CD1c-positive myeloid dendritic cell (primary cell): ENCODE measurements around the gene EEF1AKMT4.

ENCODE experiments used
- DNase-seq: peaks from one replicate; pipeline ENCODE4 v3.0.0-alpha.2; 2016; ENCODE audit errors: extremely low spot score

Gene EEF1AKMT4

DNA sequence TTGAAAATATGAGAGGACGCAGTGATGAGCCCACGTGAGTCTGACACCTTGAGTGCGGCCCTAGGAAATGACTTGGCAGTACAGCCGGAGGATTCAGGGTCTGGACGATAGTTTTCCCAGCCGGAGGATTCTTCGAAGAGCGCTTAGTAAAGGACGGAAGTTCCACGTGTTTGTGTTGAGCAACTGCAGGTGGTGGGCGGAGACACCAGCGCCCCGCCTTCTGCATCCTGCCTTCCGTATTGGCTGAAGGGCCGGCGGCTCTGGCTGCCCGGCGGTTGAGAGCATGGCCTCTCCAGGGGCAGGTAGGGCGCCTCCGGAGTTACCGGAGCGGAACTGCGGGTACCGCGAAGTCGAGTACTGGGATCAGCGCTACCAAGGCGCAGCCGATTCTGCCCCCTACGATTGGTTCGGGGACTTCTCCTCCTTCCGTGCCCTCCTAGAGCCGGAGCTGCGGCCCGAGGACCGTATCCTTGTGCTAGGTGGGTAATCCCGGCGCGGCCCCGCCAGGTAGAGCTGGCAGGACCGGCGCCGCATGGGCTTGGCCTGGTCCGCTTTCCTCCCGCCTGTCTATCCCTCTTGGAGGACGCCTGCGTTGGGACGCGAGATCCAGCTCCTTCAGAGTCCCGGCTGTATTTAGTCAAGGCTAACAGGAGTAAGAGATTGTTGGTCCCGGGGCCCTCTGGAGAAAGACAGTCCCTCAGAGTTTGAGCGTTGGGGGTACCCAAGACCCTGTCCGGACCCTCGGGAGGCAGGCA is at the start of gene EEF1AKMT4:
Gene EEF1AKMT4, plus strand, starts transcription at position 261 of the 755 bp plus-strand sequence. Its CDS starts 23 bp downstream, at position 284.
- DNase-seq, result peak; percentile 98

DNA sequence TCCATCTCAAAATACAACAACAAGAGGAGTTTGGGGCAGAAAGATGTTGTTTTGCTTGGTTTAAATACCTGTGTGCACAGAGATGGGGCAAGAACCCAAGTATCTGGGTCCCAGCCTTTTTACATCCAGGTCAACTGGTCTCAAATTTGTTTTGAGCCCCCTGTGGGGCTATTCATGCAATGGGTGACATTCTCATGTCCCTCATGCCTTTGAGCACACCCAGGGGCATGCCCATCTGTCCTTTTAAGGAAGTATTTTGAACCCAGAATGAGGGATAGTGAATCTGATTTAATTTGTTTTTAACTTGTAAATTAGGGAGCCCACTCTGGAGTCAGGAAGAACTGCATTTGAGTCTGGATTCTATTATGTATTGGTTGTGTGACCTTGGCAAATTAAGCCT is 48.6 kb upstream of the EEF1AKMT4 start:
- no peak for DNase-seq

DNA sequence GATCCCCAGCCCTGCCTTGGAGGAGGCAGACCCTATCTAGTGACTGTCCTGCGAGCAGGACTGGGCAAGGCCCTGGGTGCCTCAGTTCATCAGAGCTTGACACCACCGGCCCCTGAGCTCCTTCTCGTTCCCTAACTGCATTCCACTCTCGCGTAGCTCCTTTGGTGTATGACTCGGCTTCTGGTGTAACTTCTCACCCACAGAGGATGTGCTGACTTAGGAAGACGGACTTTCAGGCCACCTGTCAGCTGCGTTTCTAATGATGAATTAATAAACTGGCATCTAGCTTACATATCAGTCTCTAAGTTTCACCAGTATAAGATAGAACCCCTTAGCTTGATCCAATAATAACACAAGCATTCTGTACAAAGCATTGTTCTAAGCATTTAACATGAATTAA is 45.9 kb upstream of the EEF1AKMT4 start:
- DNase-seq, result no peak

DNA sequence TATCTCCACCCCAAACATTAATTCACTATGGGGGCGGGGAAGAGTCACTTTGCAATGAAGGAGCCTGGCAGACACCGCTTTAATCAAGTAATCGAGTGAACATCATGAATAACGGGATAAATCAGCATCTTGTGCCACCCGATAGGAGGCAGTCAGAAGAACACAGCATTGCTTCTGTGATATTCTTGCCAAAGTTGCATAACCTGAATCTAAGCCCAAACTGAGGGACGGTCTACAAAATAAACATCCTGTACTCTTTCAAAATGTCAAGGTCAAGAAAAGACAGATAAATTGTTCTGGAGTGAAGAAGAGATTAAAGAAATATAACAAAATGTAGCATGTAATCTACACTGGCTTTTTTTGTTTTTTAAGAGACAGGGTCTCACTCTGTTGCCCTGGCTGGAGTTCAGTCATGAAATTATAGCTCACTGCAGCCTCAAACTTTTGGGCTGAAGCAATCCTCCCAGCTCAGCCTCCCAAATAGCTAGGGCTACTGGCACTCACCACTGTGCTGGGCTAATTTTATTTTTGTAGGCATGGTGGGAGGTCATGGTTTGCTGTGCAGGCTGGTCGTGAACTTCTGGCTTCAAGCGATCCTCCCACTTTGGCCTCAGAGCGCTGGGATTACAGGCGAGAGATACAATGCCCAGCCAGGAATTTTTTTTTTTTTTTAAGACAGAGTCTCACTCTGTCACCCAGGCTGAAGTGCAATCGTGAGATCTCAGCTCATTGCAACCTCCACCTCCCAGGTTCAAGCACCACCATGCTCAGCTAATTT is 40.1 kb upstream of the EEF1AKMT4 start:
- no peak for DNase-seq

DNA sequence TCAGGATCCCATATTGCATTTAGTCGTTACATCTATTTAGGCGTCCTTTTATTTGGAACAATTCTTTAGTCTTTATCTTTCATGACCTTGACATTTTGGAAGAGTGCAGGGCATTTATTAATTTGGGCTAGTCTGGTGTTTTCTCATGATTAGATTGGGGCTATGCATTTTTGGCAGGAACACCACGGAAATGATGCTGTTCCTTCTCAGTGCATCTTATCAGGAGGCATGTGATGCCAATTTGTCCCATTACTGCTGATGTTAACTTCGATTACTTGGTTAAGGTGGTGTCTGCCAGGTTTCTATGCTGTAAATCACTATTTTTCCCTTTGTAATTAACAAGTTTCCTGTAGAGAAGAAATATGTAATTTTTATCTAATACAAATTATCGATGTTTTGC is 38.2 kb upstream of the EEF1AKMT4 start:
- DNase-seq, result no peak

DNA sequence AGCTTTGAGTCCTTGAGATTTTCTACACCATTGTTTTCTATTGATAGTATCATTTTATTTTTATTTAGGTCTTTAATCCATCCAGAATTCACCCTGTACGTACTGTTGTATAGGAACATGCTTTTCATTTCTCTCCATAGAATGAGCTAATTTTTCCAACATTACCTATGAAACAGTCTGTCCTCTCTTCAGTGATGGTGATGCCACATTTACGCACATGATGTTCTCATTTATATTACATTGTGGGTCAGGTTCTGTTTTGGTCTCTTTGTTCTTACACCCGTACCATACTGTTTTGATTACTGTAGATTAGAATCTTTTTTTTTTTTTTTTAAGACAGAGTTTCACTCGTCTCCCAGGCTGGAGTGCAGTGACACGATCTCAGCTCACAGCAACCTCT is 37.8 kb upstream of the EEF1AKMT4 start:
- DNase-seq, result no peak

DNA sequence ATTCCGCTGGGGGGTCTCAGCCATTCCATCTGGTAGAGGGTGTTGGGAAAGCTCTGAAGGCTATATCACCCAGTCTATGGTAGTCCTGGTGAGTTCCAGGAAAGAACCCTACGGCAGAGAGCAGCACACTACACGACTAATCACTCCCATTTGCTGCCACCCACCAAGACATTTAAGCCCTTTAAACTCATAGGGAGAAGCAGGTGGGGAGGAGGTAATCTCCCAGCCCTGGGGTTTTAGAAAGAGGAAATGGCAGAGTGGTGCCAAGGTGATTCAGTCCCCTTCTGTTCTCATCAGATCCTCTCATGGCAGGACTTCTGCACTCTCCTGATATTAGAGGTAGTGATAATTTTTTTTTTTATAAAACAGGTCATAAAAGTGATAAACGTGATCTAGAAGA is 30.7 kb upstream of the EEF1AKMT4 start:
- DNase-seq, result no peak

DNA sequence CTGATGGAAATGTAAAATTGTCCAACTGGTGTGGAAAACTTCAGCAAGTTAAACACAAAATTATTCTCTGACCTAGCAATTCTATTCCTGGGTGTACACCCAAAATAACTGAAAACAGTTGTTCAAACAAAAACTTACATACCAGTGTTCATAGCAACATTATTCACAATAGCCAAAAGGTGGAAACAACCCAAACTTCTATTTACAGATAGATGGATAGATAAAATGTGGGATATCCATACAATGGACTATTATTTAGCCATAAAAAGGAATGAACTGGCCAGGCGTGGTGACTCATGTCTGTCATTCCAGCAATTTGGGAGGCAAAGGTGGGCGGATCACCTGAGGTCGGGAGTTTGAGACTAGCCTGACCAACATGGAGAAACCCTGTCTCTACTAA is 27.0 kb upstream of the EEF1AKMT4 start:
- DNase-seq, result no peak

DNA sequence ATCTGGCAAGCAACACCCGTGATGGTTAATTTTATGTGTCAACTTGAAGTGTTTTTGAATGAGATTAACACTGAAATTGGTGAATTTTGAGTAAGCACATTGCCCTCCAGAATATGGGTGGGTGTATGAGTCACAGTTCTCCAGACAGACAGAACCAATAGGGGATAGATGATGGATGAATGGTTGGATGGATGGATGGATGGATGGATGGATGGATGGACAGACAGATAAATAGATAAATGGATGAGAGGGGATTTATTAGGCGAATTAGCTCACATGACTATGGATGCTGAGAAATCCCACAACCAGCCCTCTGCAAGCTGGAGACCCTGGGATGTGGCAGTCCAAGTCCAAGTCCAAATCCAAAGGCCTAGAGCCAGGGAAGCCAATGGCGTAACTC is 25.5 kb upstream of the EEF1AKMT4 start:
- DNase-seq, result no peak

DNA sequence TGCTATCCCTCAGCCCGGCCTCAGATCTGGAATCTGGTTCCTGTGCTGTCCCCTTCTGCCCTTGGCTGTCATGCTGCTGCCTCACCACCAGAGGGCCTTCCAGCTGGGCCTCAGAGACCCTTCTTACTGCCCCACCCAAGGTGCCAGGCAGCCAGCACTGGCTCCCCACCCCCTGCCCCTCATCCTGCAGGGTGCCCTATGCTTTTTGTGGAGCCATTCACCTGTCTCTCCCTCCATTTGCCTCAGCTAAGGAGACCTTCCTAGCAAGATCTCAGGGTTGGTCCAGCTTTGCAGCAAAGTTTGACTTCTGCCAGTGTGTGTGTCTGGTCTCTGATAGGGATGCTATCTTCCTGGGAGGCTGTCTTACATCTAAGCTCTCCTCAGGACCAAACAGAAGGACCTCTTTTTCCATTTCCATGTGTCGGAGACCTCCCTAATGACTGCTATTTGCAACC is 22.0 kb upstream of the EEF1AKMT4 start:
- peak; percentile 51 for DNase-seq

DNA sequence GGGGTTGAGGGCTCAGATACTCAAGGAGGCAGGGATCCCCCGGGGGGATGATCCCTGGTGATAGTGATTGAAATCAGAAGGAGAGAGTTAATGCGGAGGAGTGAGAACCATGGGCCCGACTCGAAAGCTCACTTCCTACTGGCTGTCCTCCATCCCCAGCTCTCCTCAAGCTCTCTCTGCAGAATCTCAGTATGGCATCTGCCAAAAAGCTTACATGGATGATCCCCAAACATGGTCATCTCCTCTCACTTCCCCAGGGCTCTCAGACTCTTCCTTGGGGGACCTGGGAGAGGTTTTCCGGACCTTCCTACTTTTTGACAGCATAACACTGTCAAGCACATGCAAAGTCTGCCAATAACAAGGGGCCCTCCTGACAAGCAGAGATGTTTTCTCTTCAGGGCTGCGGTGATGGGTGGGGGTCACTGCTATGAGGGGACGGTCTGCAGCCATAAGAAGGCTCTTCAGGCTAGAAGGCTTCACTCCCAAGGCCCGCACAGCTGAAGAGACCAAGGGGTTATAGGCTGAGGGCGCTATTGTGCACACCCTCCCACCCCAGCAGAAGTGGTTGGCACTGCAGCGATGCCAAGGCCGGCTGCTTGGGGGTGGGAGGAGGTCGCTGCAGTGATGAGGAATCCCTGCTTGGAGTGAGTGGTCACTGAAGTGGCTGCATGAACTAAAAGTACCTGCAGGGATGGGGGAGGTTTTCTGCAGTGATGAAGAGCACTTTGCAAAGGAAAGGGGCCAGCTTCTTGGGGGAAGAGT is 20.9 kb upstream of the EEF1AKMT4 start:
- DNase-seq, result no peak

DNA sequence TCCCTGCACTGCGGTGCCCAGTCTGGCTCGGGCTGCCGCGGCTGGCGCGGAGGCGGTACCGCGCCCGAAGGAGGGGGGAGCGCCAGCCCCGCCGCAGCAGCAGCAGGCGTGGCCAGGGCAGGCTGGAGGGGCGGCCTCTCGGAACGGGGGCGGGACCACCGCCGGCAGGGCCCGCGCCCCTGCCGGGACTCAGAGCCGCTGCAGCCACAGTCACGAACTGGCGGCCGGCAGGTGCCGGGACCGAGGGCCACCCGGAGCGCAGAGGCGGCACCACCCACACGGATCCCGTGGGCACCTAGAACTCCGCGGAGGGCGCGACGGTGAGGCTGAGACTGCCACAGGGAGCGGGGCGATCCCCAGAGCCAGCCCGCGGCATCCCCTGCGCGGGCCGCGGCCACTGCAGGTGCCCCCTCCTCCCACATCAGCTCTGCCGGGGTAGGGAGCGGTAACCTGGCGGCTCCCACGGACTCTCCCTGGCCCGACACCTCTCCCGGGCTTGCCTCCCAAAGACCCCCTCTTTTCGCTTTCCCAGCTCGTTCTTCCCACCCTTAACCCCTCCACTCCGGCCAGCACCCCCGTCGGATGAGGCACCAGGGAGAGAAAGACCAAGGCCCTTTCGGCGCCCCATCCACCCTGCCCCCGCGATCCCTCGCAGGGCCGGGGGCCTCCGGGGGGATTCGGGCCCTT is 19.9 kb upstream of the EEF1AKMT4 start, which contains the start of gene VWA5B2:
Gene VWA5B2, plus strand, starts transcription at position 192 of the 687 bp plus-strand sequence. CDS start 944 bp downstream, outside the sequence.
- DNase-seq, result peak; percentile 71

DNA sequence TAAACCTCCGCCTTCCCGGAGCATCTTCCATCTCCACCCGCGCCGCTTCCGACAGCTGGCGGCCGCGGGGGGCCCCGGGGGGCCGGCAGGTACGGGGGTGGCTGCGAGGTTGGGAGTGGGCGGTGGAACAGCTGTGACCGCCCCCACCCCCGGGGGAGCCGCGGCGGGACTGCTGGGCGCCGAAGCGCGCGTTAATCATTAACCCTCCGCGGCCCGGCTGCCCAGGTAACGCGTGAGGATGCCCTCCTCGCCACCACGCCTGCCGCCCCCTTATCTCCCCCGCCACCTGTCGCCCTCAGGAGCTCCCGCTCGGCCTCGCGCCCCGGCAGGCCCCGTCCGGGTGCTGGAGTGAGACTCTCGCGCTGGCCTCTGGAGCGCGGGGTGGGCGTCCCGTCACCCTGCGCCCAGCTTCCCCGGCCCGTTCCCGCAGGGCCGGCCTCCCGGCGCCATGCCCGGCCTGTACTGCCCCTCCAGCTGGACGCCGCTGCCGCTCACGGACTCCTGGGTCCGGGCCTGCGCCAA is 19.3 kb upstream of the EEF1AKMT4 start:
- no peak for DNase-seq

DNA sequence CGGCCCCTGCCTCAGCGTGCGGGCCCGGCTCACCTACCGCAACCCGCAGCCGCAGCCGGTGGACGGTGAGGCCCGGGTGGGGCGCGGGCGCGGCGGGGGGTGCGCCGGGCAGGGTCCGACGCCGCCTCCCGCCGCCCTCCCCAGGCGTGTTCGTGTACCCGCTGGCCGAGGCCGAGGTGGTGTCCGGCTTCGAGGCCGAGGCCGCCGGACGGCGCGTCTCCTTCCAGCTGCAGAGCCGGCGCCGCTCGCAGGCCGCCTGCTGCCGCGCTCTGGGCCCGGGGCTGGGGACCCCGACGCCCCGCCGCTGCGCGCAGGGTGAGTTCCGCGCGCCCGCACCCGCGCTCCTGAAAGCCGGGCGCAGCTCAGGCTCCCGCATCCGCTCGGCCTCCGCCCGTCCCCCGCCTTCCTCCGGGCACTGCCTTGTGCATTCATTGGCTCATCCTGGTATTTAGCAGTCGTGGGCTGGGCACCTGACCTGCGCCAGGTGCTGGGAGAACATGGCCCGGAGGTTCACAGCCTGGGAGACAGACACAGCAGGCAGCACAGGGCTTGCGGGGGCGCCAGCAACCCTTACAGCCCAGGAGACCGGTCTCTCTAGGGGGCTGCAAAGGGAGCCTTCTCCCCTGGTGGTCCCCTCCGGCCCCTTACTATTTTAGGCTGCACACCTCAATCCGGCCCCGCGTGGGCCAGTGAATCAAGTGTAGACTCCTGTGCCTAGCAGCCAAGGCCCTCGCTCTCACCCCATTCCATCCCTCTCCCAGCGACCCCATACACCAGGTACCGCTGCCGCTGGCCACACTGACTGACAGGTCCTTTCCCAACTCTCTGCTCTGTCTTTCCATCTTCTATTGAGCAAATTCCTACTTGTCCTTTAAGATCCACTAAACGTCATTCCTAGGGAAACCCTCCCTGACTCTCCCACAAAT is 18.6 kb upstream of the EEF1AKMT4 start:
- no peak for DNase-seq

DNA sequence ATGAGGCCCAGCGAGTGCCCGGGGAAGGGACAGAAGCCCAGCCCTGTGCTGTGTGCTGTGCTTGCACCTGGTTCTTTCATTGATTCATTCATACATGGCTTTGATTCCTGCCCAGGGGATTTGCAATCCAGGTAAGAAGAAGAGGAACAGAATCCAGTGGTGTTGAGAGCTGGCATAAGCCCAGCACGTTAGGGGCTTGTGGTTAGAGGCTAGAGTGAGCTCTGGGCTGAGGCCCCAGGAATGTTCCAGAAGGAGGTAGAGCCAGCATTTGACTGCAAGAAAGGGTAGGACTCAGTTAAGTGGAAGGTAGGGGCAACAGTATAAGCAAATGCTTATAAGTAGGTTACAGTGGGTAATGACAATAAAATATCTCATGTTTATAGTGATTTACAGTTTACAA is 17.8 kb upstream of the EEF1AKMT4 start:
- DNase-seq, result no peak

DNA sequence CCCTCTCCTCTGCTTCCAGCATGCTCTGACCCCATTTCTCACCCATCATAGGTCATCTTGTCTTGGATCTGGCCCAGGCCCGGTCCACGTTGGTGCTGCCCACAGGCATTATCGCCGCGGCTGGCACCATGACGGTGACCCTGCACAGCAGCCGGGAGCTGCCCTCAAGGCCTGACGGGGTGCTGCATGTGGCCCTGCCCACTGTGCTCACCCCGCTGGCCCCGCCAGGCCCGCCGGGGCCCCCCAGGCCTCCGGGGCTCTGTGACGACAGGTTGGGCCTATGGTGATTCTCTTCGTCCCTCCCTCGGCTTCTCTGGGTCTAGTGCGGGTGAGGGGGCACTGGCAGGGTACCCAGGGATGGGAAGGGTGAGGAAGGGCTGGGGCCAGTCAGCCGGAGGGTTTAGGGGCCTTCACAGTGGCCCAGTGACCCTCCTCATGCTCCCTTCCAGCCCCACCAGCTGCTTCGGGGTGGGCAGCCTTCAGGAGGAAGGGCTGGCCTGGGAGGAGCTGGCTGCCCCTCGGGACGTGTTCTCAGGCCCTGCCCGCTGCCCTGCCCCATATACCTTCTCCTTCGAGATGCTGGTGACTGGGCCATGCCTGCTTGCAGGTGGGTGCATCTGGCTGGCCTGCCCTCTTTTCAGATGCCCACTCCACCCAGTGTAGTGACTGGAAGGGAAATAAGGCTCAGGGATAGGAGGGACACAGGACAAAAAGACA is 16.2 kb upstream of the EEF1AKMT4 start:
- DNase-seq, result no peak

DNA sequence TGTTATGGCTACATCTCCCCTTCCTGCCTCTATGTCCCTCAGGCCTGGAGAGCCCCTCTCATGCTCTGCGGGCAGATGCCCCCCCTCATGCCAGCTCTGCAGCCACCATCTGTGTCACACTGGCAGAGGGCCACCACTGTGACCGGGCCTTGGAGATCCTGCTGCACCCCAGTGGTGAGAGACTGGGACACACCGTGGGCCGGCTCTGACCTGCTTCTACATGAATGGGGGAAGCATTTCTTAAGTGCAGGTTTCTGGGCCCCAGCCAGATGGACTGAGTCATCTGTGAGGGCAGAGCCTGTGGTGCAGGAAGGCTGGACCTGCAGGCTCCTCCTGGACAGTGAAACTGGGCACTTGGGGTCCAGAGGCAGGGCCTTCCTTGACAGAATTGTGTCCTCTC is 15.2 kb upstream of the EEF1AKMT4 start:
- peak; percentile 5 for DNase-seq

DNA sequence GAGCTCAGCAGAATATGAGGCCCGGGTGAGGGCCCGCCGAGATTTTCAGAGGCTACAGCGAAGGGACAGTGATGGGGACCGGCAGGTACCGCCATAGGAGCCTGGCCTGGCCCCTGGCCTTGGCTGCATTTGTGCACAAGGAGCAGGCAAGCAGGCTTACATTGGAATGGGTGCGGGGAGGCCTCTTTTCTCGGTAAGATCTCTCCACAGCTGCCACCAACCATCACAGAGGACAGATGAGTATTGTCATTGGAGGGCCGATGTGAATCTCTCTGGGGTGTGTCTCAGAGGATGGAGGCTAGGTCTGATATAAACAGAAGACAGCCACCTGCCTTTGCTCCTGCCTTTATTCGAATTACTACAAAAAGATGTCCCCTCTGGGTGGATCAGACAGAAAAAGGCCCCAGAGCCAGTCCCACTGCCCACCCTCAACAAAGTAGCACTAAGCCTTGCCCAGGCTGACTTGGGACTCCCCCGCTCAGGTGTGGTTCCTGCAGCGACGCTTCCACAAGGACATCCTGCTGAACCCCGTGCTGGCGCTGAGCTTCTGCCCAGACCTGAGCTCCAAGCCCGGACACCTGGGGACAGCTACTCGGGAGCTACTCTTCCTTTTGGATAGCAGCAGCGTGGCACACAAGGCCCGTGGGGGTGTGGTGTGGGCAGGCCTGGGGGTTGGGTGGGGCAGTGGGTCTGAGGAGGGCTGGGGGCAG is 14.6 kb upstream of the EEF1AKMT4 start:
- no peak for DNase-seq
